NCI-H2107 treated with DMSO at 0.1 percent for 48 hours (cell line): ENCODE results near the gene FLVCR2.
"Not testable (repeated sequence)": the region's sequence is repeated elsewhere in the genome, so short reads cannot be mapped to it uniquely, and the experiment has no call there.

Source experiments
- DNase-seq: peaks from one replicate; lab custom pipeline; 2025; ENCODE audit not compliant: unreplicated experiment; lab: John Stamatoyannopoulos, UW

FLVCR2 gene

GRCh38 chr14:75591331-75591946, 13.0 kb downstream of the FLVCR2 start:
- DNase-seq = no peak

- no peak for DNase-seq
Measured at GRCh38 chr14:75591987-75592575, 13.7 kb downstream of the FLVCR2 start.

GRCh38 chr14:75595226-75595625, 16.8 kb downstream of the FLVCR2 start:
- DNase-seq = no peak

GRCh38 chr14:75597149-75597548, 18.7 kb downstream of the FLVCR2 start:
- DNase-seq = no peak

GRCh38 chr14:75600100-75600499, 21.7 kb downstream of the FLVCR2 start:
- not testable (repeated sequence) for DNase-seq

- not testable (repeated sequence) for DNase-seq
Measured at GRCh38 chr14:75601061-75601460, 22.6 kb downstream of the FLVCR2 start.

- no peak for DNase-seq
Measured at GRCh38 chr14:75602503-75602902, 24.1 kb downstream of the FLVCR2 start.

GRCh38 chr14:75604979-75605851, 26.8 kb downstream of the FLVCR2 start:
- DNase-seq = no peak

- DNase-seq = no peak
Measured at GRCh38 chr14:75605916-75606315, 27.5 kb downstream of the FLVCR2 start.

GRCh38 chr14:75607044-75607443, 28.6 kb downstream of the FLVCR2 start:
- no peak for DNase-seq

GRCh38 chr14:75607842-75608640, 29.6 kb downstream of the FLVCR2 start:
- DNase-seq = no peak

- DNase-seq = no peak
Measured at GRCh38 chr14:75609116-75609515, 30.7 kb downstream of the FLVCR2 start.

GRCh38 chr14:75609606-75610475, 31.4 kb downstream of the FLVCR2 start:
- no peak for DNase-seq

- DNase-seq = no peak
Measured at GRCh38 chr14:75610834-75611233, 32.4 kb downstream of the FLVCR2 start.

GRCh38 chr14:75612157-75612556, 33.7 kb downstream of the FLVCR2 start:
- DNase-seq = no peak

GRCh38 chr14:75614179-75614578, 35.8 kb downstream of the FLVCR2 start:
- DNase-seq = no peak

GRCh38 chr14:75615200-75615599, 36.8 kb downstream of the FLVCR2 start:
- DNase-seq = no peak

GRCh38 chr14:75619548-75619947, 41.1 kb downstream of the FLVCR2 start:
- no peak for DNase-seq

GRCh38 chr14:75625034-75625433, 46.6 kb downstream of the FLVCR2 start:
- DNase-seq = no peak

GRCh38 chr14:75626396-75626795, 48.0 kb downstream of the FLVCR2 start:
- DNase-seq = no peak
